ENCODE results near the gene C1S. TPM values are rescaled to one million over a fixed set of nuclear protein-coding genes. Genes with fewer than 3 reads are reported as not detected.

Gene C1S
- total RNA-seq, 1 donor: 516 TPM

DNA sequence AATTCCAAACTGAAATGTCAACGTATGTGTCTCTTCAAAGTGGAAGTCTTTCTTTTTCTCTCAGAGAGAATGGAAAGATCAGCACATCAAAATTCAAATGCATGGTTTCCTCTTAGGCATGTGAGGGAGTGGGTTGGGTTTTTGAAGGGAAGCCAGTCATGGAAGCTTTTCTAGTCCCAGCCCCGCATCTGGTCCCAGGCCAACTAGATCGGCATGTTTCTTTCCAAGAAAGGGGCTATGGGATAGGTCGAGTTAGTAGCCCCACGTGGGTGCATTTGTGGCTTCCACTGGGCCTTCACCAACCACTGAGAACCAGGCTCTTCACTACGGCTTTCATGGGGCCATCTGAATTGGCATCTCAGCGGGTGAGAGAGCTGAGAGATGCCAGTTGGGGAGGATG is 6.6 kb downstream of the C1S start:
- TF ChIP-seq CTCF (IDR thresholded peaks at IDR 0.05; ENCODE audit: insufficient read depth, low read length): no peak
- H3K4me3 ChIP-seq (ENCODE audit: low read depth, low read length): no peak overlapping the region
- no peak for DNase-seq (ENCODE audit: low read depth)

DNA sequence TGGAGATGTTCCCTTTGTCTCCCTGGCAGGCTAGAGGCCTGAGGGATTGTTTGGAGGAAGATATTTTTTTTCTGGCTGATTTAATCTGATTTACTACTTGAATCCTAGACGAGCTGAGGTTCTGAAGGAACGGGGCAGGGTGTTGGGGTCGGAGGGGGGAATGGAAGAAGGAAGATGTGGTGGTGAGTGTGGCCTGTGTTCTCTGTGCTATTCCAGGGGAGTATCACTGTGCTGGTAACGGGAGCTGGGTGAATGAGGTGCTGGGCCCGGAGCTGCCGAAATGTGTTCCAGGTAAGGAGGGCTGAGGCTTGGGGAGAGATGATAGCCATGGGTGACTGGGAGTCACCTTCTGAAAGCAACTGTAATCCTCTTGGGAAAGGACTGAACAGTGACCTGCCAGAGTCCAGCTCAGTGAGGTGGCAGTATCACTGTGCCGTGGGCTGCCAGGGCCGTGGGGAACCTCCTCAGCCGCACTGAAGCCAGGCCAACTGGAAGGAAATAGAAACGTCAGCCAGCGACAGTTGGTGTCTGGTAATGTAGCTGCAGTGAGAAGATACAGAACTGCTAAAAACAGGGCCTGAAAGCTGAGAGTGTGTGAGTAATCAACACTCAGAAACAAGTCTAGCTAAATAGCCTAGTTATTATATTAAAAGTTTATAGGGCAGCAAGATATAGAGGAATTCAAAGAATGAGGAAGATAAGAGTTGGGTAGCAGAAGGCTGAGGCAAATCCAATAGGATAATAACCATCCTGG is 7.9 kb downstream of the C1S start:
- no peak for TF ChIP-seq CTCF (IDR thresholded peaks at IDR 0.05; ENCODE audit: insufficient read depth, low read length)
- peak; percentile 69 for DNase-seq (ENCODE audit: low read depth)
- H3K4me3 ChIP-seq (ENCODE audit: low read depth, low read length): no peak overlapping the region

GRCh38 chr12:7068994-7069346 is 8.5 kb downstream of the C1S start:
- no peak for DNase-seq (ENCODE audit: low read depth)
- no peak for TF ChIP-seq CTCF (IDR thresholded peaks at IDR 0.05; ENCODE audit: insufficient read depth, low read length)
- H3K4me3 ChIP-seq (ENCODE audit: low read depth, low read length): no peak overlapping the region

GRCh38 chr12:7069386-7069785 is 8.9 kb downstream of the C1S start:
- TF ChIP-seq CTCF (IDR thresholded peaks at IDR 0.05; ENCODE audit: insufficient read depth, low read length): no peak
- no peak overlapping the region for H3K4me3 ChIP-seq (ENCODE audit: low read depth, low read length)
- no peak for DNase-seq (ENCODE audit: low read depth)

GRCh38 chr12:7072035-7072434 is 11.5 kb downstream of the C1S start:
- no peak overlapping the region for H3K4me3 ChIP-seq (ENCODE audit: low read depth, low read length)
- no peak for TF ChIP-seq CTCF (IDR thresholded peaks at IDR 0.05; ENCODE audit: insufficient read depth, low read length)
- DNase-seq (ENCODE audit: low read depth): no peak

GRCh38 chr12:7072554-7072953 is 12.0 kb downstream of the C1S start:
- TF ChIP-seq CTCF (IDR thresholded peaks at IDR 0.05; ENCODE audit: insufficient read depth, low read length): no peak
- no peak for DNase-seq (ENCODE audit: low read depth)
- H3K4me3 ChIP-seq (ENCODE audit: low read depth, low read length): no peak overlapping the region

DNA sequence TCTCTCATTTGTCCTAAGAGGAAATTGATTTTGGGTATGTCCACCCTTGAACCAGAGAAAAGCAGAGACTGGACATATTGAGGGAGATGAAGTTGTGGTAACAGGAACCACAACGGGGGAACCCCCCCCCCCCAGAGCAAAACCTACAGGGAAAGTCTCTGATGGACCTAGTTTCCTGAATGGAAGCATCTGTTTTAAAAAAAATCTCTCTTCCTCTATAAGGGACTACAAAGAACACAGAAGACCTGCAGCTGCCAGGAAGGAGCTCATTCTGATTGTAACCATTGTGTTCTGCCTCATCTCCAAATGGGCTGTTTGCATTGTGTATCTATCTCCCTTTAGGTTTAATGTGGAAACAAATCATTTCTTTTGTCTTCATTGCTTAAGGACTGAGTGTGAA is 13.4 kb downstream of the C1S start:
- no peak for TF ChIP-seq CTCF (IDR thresholded peaks at IDR 0.05; ENCODE audit: insufficient read depth, low read length)
- no peak for DNase-seq (ENCODE audit: low read depth)
- H3K4me3 ChIP-seq (ENCODE audit: low read depth, low read length): no peak overlapping the region

All from fibroblast of the aortic adventitia (primary cell).